ENCODE data around the gene SCUBE1.

The SCUBE1 gene

DNA sequence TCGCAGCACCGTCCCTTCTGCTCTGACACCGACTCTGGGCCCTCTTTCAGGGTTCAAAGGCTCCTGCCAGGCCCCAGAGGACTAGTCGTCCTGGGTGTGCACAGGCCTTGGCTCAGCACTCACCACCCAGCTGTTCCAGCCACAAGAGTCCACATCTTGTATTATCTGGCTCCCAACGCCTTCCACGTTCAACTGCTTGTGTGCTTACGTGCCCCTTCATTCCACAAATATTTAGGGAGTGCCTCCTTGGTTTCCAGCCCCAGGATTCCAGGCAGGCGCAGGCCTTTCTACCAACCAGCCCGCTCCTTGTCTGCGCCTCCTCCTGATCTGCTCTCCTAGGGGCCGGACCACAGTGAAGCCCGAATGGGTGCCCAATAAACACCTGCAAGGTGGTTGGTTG lies 70.9 kb downstream of the SCUBE1 start:
- Histone ChIP-seq H3K4me1 (no peaks in the 10 kb centered on the region), H3K36me3 (ENCODE audit: control insufficient read depth, insufficient read depth, low read length) (no peaks in the 10 kb centered on the region), H3K9ac (no peak overlapping the region), H3K4me3 (ENCODE audit: low read depth, low read length) (no peak overlapping the region), H3K4me2 (ENCODE audit: low read length) (no peak overlapping the region), H3K79me2 (no peaks in the 10 kb centered on the region), H3K27me3 (ENCODE audit: control insufficient read depth, insufficient read depth, low read length) (no peaks in the 10 kb centered on the region), H2AFZ (no peak overlapping the region), H3K27ac (no peak overlapping the region), H3K9me3 (ENCODE audit: control insufficient read depth, low read length) (no peaks in the 10 kb centered on the region)
- TF ChIP-seq, protein P1, sequence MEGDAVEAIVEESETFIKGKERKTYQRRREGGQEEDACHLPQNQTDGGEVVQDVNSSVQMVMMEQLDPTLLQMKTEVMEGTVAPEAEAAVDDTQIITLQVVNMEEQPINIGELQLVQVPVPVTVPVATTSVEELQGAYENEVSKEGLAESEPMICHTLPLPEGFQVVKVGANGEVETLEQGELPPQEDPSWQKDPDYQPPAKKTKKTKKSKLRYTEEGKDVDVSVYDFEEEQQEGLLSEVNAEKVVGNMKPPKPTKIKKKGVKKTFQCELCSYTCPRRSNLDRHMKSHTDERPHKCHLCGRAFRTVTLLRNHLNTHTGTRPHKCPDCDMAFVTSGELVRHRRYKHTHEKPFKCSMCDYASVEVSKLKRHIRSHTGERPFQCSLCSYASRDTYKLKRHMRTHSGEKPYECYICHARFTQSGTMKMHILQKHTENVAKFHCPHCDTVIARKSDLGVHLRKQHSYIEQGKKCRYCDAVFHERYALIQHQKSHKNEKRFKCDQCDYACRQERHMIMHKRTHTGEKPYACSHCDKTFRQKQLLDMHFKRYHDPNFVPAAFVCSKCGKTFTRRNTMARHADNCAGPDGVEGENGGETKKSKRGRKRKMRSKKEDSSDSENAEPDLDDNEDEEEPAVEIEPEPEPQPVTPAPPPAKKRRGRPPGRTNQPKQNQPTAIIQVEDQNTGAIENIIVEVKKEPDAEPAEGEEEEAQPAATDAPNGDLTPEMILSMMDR (IDR thresholded peaks at IDR 0.05) = no peak

DNA sequence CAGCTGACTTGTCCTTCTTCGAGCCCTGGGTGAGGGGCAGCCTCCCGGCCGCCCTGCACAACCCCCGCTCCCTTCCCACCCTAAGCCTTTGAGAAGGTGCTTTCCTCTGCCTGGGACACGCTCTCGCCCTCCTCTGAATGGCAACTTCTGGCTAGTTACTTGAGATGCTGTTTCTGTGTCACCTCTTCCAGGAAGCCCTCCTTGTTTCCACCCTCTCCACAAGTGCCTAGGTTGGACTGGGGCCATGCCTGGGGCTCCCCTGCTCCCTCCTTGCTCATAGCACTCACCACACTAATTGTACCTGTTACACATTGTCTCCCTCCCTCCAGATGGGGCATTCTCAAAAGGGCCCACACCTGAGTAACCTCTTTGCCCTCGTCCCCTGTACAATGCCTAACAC lies 72.2 kb downstream of the SCUBE1 start:
- H2AFZ ChIP-seq = no peak overlapping the region
- H3K9me3 ChIP-seq (ENCODE audit: control insufficient read depth, low read length) = no peaks in the 10 kb centered on the region
- no peak overlapping the region for H3K9ac ChIP-seq
- H3K27ac ChIP-seq = no peak overlapping the region
- no peaks in the 10 kb centered on the region for H3K27me3 ChIP-seq (ENCODE audit: control insufficient read depth, insufficient read depth, low read length)
- H3K4me1 ChIP-seq = no peaks in the 10 kb centered on the region
- no peaks in the 10 kb centered on the region for H3K36me3 ChIP-seq (ENCODE audit: control insufficient read depth, insufficient read depth, low read length)
- no peaks in the 10 kb centered on the region for H3K79me2 ChIP-seq
- TF ChIP-seq, protein P1 (IDR thresholded peaks at IDR 0.05) = no peak
- no peak overlapping the region for H3K4me2 ChIP-seq (ENCODE audit: low read length)
- H3K4me3 ChIP-seq (ENCODE audit: low read depth, low read length) = no peak overlapping the region

DNA sequence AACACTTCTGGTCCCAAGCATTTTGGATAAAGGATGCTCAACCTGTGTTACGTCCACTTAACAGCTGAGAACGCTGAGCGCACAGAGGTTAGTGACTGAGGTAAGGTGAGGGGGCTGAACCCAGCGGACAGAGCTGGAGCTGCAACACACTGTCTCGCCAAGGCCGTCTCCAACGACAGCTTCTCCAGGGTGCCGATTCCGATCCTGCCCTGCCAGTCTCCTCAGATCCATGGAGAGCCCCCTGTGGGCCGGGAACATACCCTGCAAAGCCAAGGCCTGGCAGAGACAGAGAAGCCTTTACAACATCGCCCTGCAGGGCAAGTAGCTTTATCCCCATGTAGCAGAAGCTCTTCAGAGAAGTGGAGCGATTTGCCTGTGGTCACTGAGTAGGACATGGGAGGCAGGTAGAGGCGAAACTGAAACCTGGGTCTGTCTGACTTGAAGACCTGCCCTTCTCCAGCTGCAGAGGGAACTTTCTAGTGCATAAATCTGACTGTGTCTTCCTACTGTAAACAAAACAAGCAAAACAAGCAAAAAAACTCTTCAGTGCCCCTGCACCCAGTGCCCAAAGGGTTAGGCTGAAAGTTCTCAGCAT lies 72.8 kb downstream of the SCUBE1 start:
- Histone ChIP-seq H3K4me1 (no peaks in the 10 kb centered on the region), H3K4me2 (ENCODE audit: low read length) (no peak overlapping the region), H3K79me2 (no peaks in the 10 kb centered on the region), H3K9ac (no peak overlapping the region), H3K9me3 (ENCODE audit: control insufficient read depth, low read length) (no peaks in the 10 kb centered on the region), H2AFZ (no peak overlapping the region), H3K4me3 (ENCODE audit: low read depth, low read length) (no peak overlapping the region), H3K27ac (no peak overlapping the region), H3K36me3 (ENCODE audit: control insufficient read depth, insufficient read depth, low read length) (no peaks in the 10 kb centered on the region), H3K27me3 (ENCODE audit: control insufficient read depth, insufficient read depth, low read length) (no peaks in the 10 kb centered on the region)
- TF ChIP-seq, protein P1 (IDR thresholded peaks at IDR 0.05) = no peak

DNA sequence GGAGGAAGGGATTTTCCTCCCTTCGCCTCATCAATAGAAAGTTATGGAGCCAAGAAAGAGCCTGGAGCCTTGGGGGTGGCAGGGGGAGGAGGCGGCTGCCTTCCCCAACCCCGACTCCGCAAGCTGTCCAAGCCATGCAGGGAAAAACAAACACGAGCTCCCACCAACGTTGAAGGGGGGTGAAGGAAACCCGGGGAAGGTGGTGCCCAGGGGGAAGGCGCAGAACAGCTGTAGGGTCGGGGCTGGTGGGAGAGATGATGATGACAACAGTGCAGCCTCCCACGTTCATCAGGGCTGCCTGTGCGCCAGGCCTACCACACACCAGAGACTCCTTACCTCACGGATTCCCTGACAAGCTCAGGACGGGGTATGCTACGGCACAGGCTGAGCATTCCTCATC lies 73.5 kb downstream of the SCUBE1 start:
- Histone ChIP-seq H3K4me2 (ENCODE audit: low read length) (no peak overlapping the region), H3K9ac (no peak overlapping the region), H3K27ac (no peak overlapping the region), H2AFZ (no peak overlapping the region), H3K27me3 (ENCODE audit: control insufficient read depth, insufficient read depth, low read length) (no peaks in the 10 kb centered on the region), H3K4me3 (ENCODE audit: low read depth, low read length) (no peak overlapping the region), H3K4me1 (no peaks in the 10 kb centered on the region), H3K9me3 (ENCODE audit: control insufficient read depth, low read length) (no peaks in the 10 kb centered on the region), H3K79me2 (no peaks in the 10 kb centered on the region), H3K36me3 (ENCODE audit: control insufficient read depth, insufficient read depth, low read length) (no peaks in the 10 kb centered on the region)
- TF ChIP-seq, protein P1 (IDR thresholded peaks at IDR 0.05) = no peak

DNA sequence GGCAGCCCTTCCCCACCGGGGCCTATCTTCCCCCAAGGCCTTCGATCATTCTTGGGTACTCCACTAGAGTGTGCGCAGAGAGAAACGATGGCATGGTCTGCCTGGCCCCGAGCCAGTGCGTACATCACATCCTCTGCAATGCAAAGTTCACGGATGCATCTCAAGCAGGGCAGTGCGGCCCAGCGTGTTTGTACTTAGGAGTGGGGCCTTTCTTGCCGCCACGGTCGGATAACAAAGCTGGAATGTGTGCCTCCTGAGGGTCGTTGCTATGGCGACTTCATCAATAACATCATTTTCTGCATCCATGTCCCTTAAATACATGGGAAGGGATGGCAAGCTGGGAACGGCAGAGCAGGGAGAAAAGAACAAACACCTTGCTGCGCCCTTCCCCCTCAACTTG lies 73.9 kb downstream of the SCUBE1 start:
- Histone ChIP-seq H3K4me1 (no peaks in the 10 kb centered on the region), H2AFZ (no peak overlapping the region), H3K27ac (no peak overlapping the region), H3K4me3 (ENCODE audit: low read depth, low read length) (no peak overlapping the region), H3K27me3 (ENCODE audit: control insufficient read depth, insufficient read depth, low read length) (no peaks in the 10 kb centered on the region), H3K4me2 (ENCODE audit: low read length) (no peak overlapping the region), H3K9me3 (ENCODE audit: control insufficient read depth, low read length) (no peaks in the 10 kb centered on the region), H3K36me3 (ENCODE audit: control insufficient read depth, insufficient read depth, low read length) (no peaks in the 10 kb centered on the region), H3K79me2 (no peaks in the 10 kb centered on the region), H3K9ac (no peak overlapping the region)
- TF ChIP-seq, protein P1 (IDR thresholded peaks at IDR 0.05) = no peak
